ENCODE results near the gene SMPDL3B. TPM values are rescaled to one million over a fixed set of nuclear protein-coding genes. Genes with fewer than 3 reads are reported as not detected.

Gene SMPDL3B
- total and polyA plus RNA-seq, 2 of the 4 experiments (the other 2 are of a cell fraction) = not detected

DNA sequence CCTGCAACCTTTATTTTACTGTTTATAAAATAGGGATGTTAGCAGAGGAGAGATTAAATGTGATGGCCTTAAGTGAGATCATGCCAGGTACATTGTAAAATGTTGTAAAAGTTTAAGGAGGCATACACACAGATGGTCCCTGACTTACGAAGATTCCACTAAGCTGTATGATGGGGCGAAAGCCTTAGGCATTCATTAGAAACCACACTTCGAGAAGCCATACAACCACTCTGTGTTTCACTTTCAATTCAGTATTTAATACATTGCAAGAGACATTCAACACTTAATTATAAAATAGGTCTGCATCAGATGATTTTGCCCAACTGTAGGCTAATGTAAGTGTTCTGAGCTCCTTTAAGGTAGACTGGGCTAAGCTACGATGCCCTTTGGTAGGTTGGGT lies 3.7 kb downstream of the SMPDL3B start:
- H3K56ac ChIP-seq (ENCODE audit: extremely low read depth, insufficient read depth, low read length) = no peak overlapping the region
- H4K8ac ChIP-seq (ENCODE audit: low read depth in 2 of 2, low read length in 2 of 2) = no peak overlapping the region
- no peak overlapping the region for H3K23ac ChIP-seq (ENCODE audit: low read depth, low read length)
- H2BK5ac ChIP-seq (ENCODE audit: low read depth, low read length, poor library complexity, severe bottlenecking) = no peak overlapping the region
- H2BK20ac ChIP-seq (ENCODE audit: low read depth, low read length) = no peak overlapping the region
- no peaks in the 10 kb centered on the region for H3K79me1 ChIP-seq (ENCODE audit: low read depth in 1 of 2, low read length in 2 of 2)
- H4K91ac ChIP-seq (ENCODE audit: insufficient read depth, low read depth, low read length) = no peak overlapping the region
- POLR2A ChIA-PET (ENCODE audit: unreplicated experiment) = no interaction called here
- TF ChIP-seq MAFK (IDR thresholded peaks at IDR 0.05; ENCODE audit: low read depth, low read length) (no peak), FOS (IDR thresholded peaks at IDR 0.05; ENCODE audit: low read depth, low read length) (no peak), CEBPB (IDR thresholded peaks at IDR 0.05; ENCODE audit: low read depth, low read length) (no peak), NFE2L2 (IDR thresholded peaks at IDR 0.05; ENCODE audit: low read depth, low read length) (no peak), RCOR1 (IDR thresholded peaks at IDR 0.05; ENCODE audit: insufficient replicate concordance, low read length) (no peak), SMC3 (IDR thresholded peaks at IDR 0.05; ENCODE audit: low read depth, low read length) (no peak), MAZ (IDR thresholded peaks at IDR 0.05; ENCODE audit: borderline replicate concordance, low read depth, low read length) (no peak), BHLHE40 (IDR thresholded peaks at IDR 0.05; ENCODE audit: low read depth, low read length) (no peak), RAD21 (IDR thresholded peaks at IDR 0.05; ENCODE audit: low read length) (no peak), POLR2A (IDR thresholded peaks at IDR 0.05; ENCODE audit: low read depth, low read length) (no peak), MXI1 (IDR thresholded peaks at IDR 0.05; ENCODE audit: borderline replicate concordance, low read depth, low read length) (no peak)
- TF ChIP-seq, protein P1, sequence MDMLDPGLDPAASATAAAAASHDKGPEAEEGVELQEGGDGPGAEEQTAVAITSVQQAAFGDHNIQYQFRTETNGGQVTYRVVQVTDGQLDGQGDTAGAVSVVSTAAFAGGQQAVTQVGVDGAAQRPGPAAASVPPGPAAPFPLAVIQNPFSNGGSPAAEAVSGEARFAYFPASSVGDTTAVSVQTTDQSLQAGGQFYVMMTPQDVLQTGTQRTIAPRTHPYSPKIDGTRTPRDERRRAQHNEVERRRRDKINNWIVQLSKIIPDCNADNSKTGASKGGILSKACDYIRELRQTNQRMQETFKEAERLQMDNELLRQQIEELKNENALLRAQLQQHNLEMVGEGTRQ (IDR thresholded peaks at IDR 0.05; ENCODE audit: low read depth, low read length) = no peak
- TF ChIP-seq, protein P2, sequence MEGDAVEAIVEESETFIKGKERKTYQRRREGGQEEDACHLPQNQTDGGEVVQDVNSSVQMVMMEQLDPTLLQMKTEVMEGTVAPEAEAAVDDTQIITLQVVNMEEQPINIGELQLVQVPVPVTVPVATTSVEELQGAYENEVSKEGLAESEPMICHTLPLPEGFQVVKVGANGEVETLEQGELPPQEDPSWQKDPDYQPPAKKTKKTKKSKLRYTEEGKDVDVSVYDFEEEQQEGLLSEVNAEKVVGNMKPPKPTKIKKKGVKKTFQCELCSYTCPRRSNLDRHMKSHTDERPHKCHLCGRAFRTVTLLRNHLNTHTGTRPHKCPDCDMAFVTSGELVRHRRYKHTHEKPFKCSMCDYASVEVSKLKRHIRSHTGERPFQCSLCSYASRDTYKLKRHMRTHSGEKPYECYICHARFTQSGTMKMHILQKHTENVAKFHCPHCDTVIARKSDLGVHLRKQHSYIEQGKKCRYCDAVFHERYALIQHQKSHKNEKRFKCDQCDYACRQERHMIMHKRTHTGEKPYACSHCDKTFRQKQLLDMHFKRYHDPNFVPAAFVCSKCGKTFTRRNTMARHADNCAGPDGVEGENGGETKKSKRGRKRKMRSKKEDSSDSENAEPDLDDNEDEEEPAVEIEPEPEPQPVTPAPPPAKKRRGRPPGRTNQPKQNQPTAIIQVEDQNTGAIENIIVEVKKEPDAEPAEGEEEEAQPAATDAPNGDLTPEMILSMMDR (conservative IDR thresholded peaks at IDR 0.05; ENCODE audit: low read depth, low read length) = no peak
- TF ChIP-seq, protein P3, sequence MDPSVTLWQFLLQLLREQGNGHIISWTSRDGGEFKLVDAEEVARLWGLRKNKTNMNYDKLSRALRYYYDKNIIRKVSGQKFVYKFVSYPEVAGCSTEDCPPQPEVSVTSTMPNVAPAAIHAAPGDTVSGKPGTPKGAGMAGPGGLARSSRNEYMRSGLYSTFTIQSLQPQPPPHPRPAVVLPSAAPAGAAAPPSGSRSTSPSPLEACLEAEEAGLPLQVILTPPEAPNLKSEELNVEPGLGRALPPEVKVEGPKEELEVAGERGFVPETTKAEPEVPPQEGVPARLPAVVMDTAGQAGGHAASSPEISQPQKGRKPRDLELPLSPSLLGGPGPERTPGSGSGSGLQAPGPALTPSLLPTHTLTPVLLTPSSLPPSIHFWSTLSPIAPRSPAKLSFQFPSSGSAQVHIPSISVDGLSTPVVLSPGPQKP (IDR thresholded peaks at IDR 0.05; ENCODE audit: borderline replicate concordance, low read depth, low read length) = no peak
- H3K4me2 ChIP-seq (ENCODE audit: low read depth, low read length) = no peak overlapping the region
- H3K18ac ChIP-seq (ENCODE audit: low read depth, low read length) = no peak overlapping the region
- H3K9me3 ChIP-seq (ENCODE audit: control insufficient read depth, insufficient read depth, low read length) = no peaks in the 10 kb centered on the region
- no peak overlapping the region for H2BK15ac ChIP-seq (ENCODE audit: low read depth, low read length)
- DNase-seq (no peak), ATAC-seq (ENCODE audit: low read depth) (no peak)
- H4K5ac ChIP-seq (ENCODE audit: low read depth, low read length) = no peak overlapping the region
- no peak overlapping the region for H3K9ac ChIP-seq (ENCODE audit: low read depth, low read length)
- H3K4me3 ChIP-seq (ENCODE audit: insufficient read depth, low read depth, low read length) = no peak overlapping the region
- no peak overlapping the region for H2BK120ac ChIP-seq (ENCODE audit: low read depth, low read length)
- H4K20me1 ChIP-seq (ENCODE audit: insufficient read depth, low read length) = no peaks in the 10 kb centered on the region
- H3K27me3 ChIP-seq (ENCODE audit: control insufficient read depth, insufficient read depth, low read length) = peaks cover 29% of the 10 kb centered on the region
- no peak overlapping the region for H2AFZ ChIP-seq (replicated peaks; ENCODE audit: low read length, poor library complexity)
- no peak overlapping the region for H2AK9ac ChIP-seq (replicated peaks; ENCODE audit: low read depth, low read length, poor library complexity)
- no peaks in the 10 kb centered on the region for H3K9me1 ChIP-seq (ENCODE audit: insufficient read depth, low read length)
- no peak overlapping the region for H3K4ac ChIP-seq (ENCODE audit: low read depth, low read length)
- in situ Hi-C loops (cut with MboI; ENCODE audit: low sequenced_read_pairs) = no loop called here
- no TSS peak for BruUV-seq (replicated peaks)
- intact Hi-C loops (cut with micrococcal nuclease) = no loop called here
- dilution Hi-C loops (cut with HindIII; ENCODE audit: low sequenced_read_pairs, unreplicated experiment) = no loop called here
- CTCF ChIA-PET = no interaction called here
- no peak overlapping the region for H3K27ac ChIP-seq (ENCODE audit: insufficient read depth, low read length)
- no peaks in the 10 kb centered on the region for H3K36me3 ChIP-seq (ENCODE audit: control insufficient read depth, insufficient read depth, low read length)
- peaks cover 4% of the 10 kb centered on the region for H3K4me1 ChIP-seq (ENCODE audit: control insufficient read depth, insufficient read depth, low read length)
- no peak overlapping the region for H2AK5ac ChIP-seq (ENCODE audit: low read depth, low read length)
- WGBS, 2 experiments (ENCODE audit: extremely low coverage in 2 of 2, insufficient read length in 1 of 2) = 67% methylated on average over 1 of the region's 4 CpGs; no CpG with 5 or more reads in 1 of the 2 experiments
- no peak overlapping the region for H3K14ac ChIP-seq (replicated peaks; ENCODE audit: low read depth, low read length)

Measured in IMR-90 (cell line).